ENCODE measurements around the gene GNB3.
A peak's percentile ranks its signal among the peaks of the same experiment; 100 is the strongest.

Gene GNB3

DNA sequence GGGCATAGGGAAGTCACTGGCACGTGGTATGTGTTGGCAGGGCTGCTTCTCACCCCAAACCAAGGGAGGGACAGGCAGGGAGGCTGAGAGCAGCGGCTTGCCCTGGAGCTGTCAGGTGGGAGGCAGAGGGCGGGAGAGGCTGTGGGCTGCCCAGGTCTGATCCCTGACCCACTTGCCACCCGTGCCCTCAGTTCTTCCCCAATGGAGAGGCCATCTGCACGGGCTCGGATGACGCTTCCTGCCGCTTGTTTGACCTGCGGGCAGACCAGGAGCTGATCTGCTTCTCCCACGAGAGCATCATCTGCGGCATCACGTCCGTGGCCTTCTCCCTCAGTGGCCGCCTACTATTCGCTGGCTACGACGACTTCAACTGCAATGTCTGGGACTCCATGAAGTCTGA lies 4.7 kb downstream of the GNB3 start:
- no peak overlapping the region for H2AFZ ChIP-seq (ENCODE audit: low read depth, low read length)

DNA sequence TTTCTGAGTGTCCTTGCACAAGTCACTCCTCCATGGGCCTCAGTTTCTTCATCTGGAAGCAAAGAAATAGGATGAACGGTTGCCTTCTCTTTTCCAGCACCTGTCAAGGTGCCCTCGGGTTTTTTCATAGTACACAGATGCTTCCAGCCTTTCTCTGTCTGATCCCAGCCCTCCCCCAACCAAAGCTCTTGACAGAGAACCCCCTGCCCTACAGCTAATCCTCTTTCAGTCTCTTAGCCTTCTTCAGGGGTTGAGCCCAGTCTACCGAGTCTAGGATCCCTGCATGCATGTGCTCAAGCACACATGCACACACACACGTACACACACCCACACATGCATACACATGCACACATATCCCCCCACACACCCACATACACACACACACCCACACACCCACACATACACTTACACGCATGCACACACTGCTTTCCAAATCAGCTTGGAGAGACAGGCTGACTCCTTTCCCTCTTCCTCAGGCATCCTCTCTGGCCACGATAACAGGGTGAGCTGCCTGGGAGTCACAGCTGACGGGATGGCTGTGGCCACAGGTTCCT lies 5.7 kb downstream of the GNB3 start:
- H4K20me1 ChIP-seq (ENCODE audit: insufficient read depth, low read length) = no peaks in the 10 kb centered on the region
- H3K27ac ChIP-seq (ENCODE audit: low read length) = no peak overlapping the region
- H3K36me3 ChIP-seq (replicated peaks; ENCODE audit: low read depth, low read length) = peaks cover 44% of the 10 kb centered on the region
- TF ChIP-seq, protein P1, sequence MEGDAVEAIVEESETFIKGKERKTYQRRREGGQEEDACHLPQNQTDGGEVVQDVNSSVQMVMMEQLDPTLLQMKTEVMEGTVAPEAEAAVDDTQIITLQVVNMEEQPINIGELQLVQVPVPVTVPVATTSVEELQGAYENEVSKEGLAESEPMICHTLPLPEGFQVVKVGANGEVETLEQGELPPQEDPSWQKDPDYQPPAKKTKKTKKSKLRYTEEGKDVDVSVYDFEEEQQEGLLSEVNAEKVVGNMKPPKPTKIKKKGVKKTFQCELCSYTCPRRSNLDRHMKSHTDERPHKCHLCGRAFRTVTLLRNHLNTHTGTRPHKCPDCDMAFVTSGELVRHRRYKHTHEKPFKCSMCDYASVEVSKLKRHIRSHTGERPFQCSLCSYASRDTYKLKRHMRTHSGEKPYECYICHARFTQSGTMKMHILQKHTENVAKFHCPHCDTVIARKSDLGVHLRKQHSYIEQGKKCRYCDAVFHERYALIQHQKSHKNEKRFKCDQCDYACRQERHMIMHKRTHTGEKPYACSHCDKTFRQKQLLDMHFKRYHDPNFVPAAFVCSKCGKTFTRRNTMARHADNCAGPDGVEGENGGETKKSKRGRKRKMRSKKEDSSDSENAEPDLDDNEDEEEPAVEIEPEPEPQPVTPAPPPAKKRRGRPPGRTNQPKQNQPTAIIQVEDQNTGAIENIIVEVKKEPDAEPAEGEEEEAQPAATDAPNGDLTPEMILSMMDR (IDR thresholded peaks at IDR 0.05; ENCODE audit: low read depth, low read length) = no peak
- no peak for TF ChIP-seq EZH2phosphoT487 (IDR thresholded peaks at IDR 0.05; ENCODE audit: low read depth)
- no peaks in the 10 kb centered on the region for H3K9me3 ChIP-seq (ENCODE audit: insufficient read depth, low read length)
- peaks cover 28% of the 10 kb centered on the region for H3K4me1 ChIP-seq (ENCODE audit: low read length)
- H3K9ac ChIP-seq (ENCODE audit: low read length) = no peak overlapping the region
- H3K79me2 ChIP-seq (ENCODE audit: low read length) = peaks cover 18% of the 10 kb centered on the region
- no peak overlapping the region for H2AFZ ChIP-seq (ENCODE audit: low read depth, low read length)
- H3K4me3 ChIP-seq (ENCODE audit: low read length) = no peak overlapping the region
- no peak overlapping the region for H3K4me2 ChIP-seq (ENCODE audit: low read length)
- no peaks in the 10 kb centered on the region for H3K27me3 ChIP-seq (ENCODE audit: low read depth, low read length)

More for the DNA sequence above, 4.7 kb downstream of the GNB3 start:
- Histone ChIP-seq H3K9ac (ENCODE audit: low read length) (no peak overlapping the region), H3K4me3 (ENCODE audit: low read length) (no peak overlapping the region), H3K4me1 (ENCODE audit: low read length) (peaks cover 38% of the 10 kb centered on the region), H3K27me3 (ENCODE audit: low read depth, low read length) (no peaks in the 10 kb centered on the region), H4K20me1 (ENCODE audit: insufficient read depth, low read length) (no peaks in the 10 kb centered on the region), H3K27ac (ENCODE audit: low read length) (no peak overlapping the region), H3K36me3 (replicated peaks; ENCODE audit: low read depth, low read length) (peaks cover 44% of the 10 kb centered on the region), H3K9me3 (ENCODE audit: insufficient read depth, low read length) (no peaks in the 10 kb centered on the region), H3K79me2 (ENCODE audit: low read length) (peaks cover 11% of the 10 kb centered on the region), H3K4me2 (ENCODE audit: low read length) (no peak overlapping the region)
- TF ChIP-seq, protein P1 (IDR thresholded peaks at IDR 0.05; ENCODE audit: low read depth, low read length) = no peak
- TF ChIP-seq EZH2phosphoT487 (IDR thresholded peaks at IDR 0.05; ENCODE audit: low read depth) = no peak

DNA sequence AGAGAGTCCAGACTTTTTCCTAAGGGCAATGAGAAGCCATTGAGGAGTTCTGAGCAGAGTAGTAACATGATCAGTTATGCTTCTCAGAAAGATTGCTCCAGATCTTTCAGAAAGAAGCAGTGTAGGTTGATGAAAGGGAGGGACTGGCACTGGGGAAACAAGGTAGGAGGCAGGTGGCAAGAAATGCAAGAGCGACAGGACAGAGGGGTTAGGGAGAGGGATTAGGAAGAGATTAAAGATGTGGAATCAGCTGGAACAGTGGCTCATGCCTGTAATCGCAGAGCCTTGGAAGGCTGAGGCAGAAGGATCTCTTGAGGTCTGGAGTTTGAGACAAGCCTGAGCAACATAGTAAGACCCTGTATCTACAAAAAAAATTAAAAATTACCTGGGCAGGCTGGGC lies 7.0 kb downstream of the GNB3 start:
- peaks cover 26% of the 10 kb centered on the region for H3K4me1 ChIP-seq (ENCODE audit: low read length)
- no peak overlapping the region for H3K9ac ChIP-seq (ENCODE audit: low read length)
- no peaks in the 10 kb centered on the region for H3K9me3 ChIP-seq (ENCODE audit: insufficient read depth, low read length)
- no peak for TF ChIP-seq EZH2phosphoT487 (IDR thresholded peaks at IDR 0.05; ENCODE audit: low read depth)
- TF ChIP-seq, protein P1 (IDR thresholded peaks at IDR 0.05; ENCODE audit: low read depth, low read length) = no peak
- peaks cover 44% of the 10 kb centered on the region for H3K36me3 ChIP-seq (replicated peaks; ENCODE audit: low read depth, low read length)
- no peaks in the 10 kb centered on the region for H4K20me1 ChIP-seq (ENCODE audit: insufficient read depth, low read length)
- H3K4me3 ChIP-seq (ENCODE audit: low read length) = no peak overlapping the region
- no peaks in the 10 kb centered on the region for H3K27me3 ChIP-seq (ENCODE audit: low read depth, low read length)
- no peak overlapping the region for H3K27ac ChIP-seq (ENCODE audit: low read length)
- no peak overlapping the region for H3K4me2 ChIP-seq (ENCODE audit: low read length)
- peaks cover 18% of the 10 kb centered on the region for H3K79me2 ChIP-seq (ENCODE audit: low read length)
- no peak overlapping the region for H2AFZ ChIP-seq (ENCODE audit: low read depth, low read length)

DNA sequence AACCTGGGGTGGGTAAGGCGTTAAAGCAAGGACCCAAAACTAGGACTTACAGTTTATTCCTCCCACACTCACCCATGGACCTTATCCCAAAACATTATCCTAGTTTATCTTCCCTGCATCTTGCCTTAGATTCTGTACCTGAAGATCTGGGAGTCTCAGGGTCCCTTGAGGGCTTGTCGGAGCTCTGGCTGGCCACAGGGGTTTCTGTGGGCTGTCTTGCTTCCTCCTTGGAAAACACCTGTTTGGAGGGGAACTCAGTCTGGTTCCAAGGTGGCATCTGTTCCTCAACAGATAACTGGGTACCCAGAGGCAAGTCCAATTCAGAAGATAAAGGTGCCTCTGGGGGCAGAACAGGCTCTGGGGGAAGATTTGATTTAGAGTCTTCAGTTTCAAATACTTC lies 8.7 kb downstream of the GNB3 start:
- H3K36me3 ChIP-seq (replicated peaks; ENCODE audit: low read depth, low read length) = peaks cover 42% of the 10 kb centered on the region
- no peaks in the 10 kb centered on the region for H4K20me1 ChIP-seq (ENCODE audit: insufficient read depth, low read length)
- peak overlapping the region; percentile 79; the same call in 1 of the 2 replicates for H3K9ac ChIP-seq (ENCODE audit: low read length)
- peak overlapping the region; percentile 79 for H3K4me3 ChIP-seq (ENCODE audit: low read length)
- H2AFZ ChIP-seq (ENCODE audit: low read depth, low read length) = no peak overlapping the region
- H3K9me3 ChIP-seq (ENCODE audit: insufficient read depth, low read length) = no peaks in the 10 kb centered on the region
- peak overlapping the region; percentile 79 for H3K4me2 ChIP-seq (ENCODE audit: low read length)
- H3K27ac ChIP-seq (ENCODE audit: low read length) = 0 out of 2 replicates have a peak overlapping the region, but pooled peaks have one; percentile 6
- peaks cover 33% of the 10 kb centered on the region for H3K4me1 ChIP-seq (ENCODE audit: low read length)
- TF ChIP-seq, protein P1 (IDR thresholded peaks at IDR 0.05; ENCODE audit: low read depth, low read length) = no peak
- TF ChIP-seq EZH2phosphoT487 (IDR thresholded peaks at IDR 0.05; ENCODE audit: low read depth) = no peak
- no peaks in the 10 kb centered on the region for H3K27me3 ChIP-seq (ENCODE audit: low read depth, low read length)
- peaks cover 35% of the 10 kb centered on the region for H3K79me2 ChIP-seq (ENCODE audit: low read length)

Data from OCI-LY3 (cell line).